ENCODE results near the gene ARHGAP26.
"Not testable (repeated sequence)": the region's sequence is repeated elsewhere in the genome, so short reads cannot be mapped to it uniquely, and the experiment has no call there.

The ARHGAP26 gene

DNA sequence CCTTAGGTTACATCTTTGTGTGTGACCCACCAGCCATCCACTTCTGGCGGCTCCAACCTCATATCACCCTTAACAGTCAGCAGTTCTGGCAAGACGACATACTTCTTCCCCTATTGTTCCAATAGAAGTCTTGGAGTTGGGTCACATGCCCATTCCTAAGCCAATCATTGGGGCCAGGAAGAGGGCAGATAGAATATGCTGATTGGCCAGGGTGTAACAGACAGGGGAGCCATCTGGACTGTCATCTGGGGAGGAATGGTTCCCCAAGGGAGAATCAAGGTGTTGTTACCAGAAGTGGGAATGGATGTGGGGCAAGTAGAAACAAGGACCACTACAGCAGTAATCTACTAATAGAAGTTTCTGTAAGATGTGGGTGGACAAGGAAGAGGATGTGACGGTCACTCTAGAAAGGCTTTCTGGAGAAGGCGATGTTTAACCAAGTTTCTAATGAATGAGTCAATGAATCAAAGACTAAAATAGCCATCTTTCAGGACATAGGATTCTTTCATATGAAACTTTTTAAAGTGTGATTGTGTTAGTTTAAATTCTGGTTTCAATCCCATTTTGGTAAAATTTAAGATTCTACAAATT lies 200.4 kb downstream of the ARHGAP26 start:
- no peak for DNase-seq

DNA sequence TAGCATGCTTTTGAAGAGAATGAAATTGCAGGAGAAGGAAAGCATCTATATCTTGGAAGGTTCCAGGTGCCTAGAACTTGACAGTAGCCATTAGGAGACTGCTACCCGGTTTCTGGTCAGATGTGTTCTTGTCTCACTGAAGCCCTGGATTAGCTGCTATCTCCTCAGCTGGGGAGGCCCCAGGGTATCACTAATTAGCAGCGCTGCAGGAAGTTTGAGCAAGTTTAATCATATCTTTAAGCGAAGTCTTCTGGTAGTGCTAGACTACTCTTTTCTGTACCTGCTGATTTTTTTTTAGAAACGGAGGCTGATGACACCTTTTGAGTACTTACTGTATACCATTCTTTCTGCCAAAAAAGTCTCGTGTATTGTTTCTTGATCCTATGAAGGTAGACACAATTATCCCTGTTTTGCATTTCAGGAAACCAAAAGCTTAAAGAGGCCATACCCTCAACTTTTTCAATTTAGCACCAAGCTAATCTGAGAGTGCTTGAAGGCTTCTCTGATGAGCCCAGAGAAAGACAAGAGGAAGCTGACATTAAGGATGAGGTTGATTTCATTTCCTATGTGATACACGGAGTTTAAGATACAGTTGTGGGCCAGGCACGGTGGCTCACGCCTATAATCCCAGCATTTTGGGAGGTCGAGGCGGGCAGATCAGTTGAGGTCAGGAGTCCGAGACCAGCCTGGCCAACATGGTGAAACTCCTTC lies 201.3 kb downstream of the ARHGAP26 start:
- no peak for DNase-seq

DNA sequence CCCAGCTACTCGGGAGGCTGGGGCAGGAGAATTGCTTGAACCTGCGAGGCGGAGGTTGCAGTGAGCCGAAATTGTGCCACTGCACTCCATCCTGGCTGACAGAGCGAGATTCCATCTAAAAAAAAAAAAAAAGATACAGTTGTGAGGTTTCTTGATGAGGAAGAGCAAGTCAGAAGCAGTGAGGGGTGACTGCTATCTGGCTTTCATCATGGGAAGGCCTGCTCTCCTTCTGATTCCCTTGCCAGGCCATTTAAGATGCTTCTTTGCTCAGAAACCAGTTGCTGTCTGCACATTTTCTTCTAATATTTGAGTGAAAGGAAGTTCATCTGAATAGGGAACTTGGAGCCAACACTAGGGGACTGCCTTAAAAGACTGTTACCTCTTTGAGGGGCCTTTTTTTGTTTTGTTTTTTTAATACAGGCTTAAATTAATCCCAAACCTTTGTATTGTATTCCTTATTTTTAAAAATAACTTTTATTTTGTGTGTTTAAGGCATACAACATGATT lies 201.9 kb downstream of the ARHGAP26 start:
- no peak for DNase-seq

DNA sequence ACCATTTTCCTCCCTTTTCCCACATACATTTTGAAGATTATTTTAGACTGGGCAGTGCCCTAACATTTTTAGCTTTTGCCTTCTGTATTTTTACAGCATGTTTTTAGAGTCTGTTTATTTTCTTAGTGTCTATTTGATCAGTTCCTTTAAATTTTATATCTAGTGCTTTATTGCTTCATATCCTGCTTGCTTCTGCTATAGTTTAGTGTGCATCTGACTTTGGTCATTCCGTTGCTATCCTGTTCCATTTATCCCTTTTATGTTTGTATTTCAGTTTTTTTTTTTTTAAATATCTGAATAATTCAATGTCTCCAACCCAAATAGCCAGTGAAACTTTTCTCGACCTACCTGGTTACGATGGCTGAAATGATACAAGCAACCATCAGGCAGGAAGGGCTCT lies 203.8 kb downstream of the ARHGAP26 start:
- DNase-seq, result no peak

DNA sequence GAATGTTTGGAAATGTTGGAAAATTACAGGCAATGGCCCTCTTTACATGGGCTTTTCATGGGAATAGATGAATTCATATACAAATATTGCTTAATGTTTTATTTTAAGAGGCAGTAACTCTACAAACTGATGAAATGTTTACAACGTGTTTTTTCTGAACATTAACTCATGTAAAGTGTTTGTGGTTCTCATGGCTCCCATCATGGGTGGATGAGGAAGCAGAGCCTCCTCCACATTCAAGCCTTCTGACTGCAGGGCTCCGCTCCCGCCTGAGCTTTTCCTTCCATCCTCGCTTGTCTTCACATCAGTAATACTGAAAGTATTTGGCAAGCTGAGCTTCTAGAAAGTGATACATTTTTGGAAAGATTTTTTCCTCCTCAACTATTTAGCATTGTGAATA lies 204.2 kb downstream of the ARHGAP26 start:
- DNase-seq, result no peak

DNA sequence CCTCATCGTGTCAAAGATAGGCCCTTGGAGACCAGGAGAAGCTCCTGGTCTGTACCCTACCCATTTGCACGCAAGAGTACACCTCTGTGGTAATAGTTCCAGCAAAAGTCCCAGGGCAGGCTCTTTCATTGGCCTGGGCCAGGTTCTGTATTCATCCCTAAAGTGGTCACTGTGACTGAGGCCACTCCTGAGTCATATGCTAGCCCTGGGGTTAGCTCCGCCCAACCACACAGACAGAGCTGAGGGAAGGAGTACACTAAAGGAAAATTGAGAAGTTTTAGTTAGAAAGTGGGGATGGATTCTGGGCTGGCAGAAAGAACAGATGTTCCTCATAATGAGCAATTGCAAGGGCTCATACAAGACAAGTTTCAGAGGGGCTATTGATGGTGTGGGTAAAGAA lies 206.7 kb downstream of the ARHGAP26 start:
- DNase-seq, result no peak

DNA sequence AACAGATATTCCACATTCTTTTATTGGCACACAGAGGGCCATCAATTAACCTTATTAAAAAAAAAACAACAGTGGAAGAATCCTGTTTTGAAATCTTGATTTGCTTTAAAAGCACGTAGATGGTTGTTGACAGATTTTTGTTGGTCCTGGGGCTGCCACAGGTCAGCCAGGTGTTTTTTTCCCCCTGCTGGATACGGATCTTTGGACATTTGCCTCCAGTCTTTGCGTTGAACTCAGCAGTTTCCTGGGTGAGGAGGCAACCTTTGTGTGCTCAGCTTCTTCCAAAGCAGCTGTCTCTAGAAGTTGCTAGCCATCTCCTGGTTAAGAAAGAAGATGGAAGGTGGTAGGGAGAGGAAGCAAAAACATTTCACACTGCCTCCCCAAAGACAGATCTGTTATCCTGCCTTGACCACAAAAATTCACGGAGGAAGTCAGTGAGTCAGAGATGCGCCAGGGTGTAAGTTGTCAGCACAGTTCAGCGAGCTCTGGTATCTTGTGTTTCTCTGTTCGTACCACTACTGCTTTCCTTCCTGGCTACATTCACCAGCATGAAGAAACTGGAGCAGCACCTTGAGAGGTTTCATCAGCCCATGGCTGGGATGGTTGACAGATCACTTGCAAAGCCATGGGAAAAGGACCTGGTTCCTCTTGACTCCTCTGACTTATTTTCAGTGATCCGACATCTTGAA lies 207.3 kb downstream of the ARHGAP26 start:
- DNase-seq, result no peak

DNA sequence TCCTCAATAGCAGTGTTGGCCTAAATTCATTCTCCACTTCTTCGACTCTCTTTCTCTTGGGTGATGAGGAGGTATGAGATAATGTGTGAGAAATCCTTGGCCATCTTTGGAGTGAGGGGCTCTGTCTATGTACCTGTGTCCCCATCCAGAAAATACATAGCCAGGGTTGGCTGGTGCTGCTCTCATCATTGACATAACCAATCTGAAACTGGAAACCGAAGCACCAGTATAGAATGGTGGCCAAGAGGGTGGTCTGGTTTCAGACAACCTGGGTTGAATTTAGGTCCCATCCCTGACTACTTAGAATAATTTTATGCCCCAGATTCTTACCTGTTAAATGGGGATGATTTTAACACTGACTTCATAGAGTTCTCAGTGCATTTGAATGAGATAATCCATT lies 208.1 kb downstream of the ARHGAP26 start:
- no peak for DNase-seq

DNA sequence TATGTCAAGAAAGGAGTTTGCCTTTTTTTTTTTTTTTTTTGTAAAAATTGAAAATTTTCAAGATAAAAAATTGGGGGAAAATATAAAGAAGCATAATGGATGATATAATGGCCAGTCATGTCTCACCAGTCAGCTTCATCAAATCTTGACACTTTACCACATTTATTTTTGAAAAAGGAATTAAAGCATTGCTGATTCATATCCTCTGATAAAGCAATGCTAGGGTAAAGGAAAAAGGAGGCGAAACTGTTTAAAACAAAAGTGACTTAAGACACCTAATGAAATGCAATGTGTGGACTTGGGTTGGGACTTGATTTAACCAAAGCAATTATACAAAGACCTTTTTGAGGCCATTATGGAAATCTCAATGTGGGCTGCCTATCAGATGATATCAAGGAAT lies 208.5 kb downstream of the ARHGAP26 start:
- no peak for DNase-seq

DNA sequence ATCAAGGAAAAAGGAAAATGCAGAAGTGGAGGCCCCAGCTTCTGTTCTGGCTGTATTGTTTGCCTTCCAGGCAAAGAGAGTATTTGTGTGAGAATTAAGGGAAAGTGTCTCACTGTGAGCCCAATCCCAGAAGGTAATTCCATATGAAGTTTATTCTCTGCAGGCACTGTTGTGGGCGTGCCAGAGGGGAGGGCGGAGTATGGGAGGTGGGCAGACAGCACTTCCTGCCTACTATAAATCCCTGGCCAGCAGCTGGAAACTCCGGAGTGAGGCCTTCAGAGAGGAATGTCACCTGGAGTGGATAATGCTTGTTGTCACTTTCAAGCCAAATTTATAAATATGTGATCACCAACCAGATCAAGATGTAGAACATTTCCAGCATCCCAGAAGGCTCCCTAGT lies 209.5 kb downstream of the ARHGAP26 start:
- no peak for DNase-seq

DNA sequence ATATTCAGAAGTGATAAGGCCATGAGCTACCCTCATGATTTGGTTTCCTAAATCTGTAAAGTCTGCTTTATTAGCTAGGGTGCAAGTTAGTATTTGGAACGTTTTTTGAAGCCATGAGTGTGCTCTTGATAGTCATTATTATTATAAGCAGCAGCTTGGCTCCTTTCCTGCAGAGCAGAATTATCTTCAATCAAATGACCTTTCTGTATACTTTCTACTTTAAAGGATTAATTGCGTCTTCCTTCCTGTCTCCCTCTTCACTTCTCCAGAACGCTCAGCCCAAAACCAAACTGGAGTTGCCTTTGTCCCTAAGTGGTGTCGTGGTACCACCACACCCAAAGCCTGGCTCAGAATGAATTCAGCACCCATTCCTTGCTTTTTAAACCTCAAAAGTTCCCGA lies 211.3 kb downstream of the ARHGAP26 start:
- no peak for DNase-seq

DNA sequence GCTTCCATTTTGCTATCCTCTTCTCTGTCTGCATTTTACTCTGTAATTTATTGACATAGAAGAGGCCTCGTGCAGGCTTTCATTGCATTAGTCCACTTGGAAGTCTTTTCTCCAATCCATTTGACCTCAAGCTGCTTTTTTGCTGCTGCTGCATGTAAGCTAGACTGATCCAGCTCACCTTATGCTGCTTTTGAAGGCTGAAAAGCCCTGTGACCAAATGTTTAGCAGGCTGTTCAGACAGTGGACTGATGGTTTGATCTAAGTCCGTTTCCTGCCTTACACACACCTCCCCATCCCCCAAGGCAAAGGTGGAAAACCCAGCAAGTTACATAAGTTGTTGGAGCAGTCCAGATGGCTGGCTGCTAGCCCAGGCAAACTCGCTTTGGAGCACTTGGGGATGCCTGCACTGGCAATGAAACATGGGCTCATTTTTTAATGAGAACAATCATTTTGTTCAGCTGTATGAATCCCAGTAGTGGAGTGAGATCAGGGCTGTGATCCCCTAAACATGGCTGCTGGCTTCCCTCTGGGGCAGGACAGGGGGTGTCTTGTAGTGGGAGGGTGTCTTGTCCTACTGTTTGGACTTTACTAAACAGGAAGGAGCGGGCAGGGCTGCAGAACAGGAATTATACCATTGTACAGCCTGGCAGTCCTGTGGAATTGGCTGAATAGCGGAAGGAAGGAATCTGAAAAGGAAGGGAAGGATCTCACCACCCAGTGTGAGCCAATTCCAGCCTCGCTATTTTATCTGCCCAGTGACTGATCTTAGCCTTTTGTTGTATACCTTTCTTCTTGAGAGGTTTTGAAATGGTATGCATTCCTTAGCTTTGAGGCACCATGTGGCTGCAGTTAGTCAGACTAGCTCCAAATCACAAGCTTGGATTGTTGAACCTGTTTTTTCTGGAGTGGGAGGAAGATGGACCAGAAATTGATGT lies 212.0 kb downstream of the ARHGAP26 start:
- no peak for DNase-seq

DNA sequence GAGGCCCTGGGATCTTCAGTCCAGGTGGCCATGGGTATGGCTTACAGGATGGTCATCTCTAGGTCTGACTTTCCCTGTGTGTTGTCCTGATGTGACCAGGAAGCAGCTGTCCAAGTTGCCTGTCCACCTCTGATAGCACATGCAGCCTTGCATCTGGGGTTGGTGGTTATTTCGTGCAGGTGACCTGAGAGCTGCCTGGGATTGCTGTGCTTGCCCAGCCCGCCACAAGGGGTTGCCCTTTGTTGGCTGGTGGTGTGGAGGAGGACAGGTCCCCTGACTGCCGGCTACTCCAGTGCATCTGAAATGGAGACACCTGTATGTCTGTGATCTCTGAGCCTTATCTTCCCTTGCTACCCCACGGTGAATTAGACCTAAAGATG lies 212.6 kb downstream of the ARHGAP26 start:
- no peak for DNase-seq

DNA sequence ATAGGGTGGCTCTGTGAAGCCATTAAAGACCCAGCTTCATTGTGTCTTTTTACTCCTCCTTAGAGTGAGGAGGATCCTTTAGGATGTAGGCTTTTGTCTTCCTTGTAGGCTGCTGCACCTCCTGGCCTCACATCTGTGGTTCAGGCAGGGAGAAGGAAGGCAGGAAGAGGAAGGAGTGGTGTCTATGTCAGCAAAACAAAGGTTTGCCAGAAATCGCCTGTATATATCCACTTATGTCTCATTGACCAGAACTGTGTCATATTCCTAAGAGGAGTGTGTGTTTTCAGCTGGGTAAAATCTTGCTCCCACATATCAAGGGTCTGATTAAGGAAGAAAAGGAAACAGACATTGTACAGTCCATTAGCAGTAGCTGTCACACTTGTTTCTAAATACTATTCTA lies 213.8 kb downstream of the ARHGAP26 start:
- no peak for DNase-seq

DNA sequence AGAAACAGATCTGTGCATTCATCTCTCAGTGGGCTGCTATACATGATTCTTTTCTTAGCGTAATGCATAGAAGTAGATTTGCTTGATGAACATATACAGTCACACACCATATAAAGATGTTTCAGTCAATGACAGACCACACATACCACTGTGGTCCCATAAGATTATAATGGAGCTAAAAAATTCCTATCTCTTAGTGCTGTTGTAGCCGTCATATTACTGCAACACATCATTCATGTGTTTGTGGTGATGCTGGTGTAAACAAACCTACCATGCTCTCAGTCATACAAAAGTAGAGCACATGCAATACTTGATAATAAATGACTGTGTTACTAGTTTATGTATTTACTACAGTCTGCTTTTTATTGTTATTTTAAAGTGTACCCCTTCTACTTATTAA lies 214.3 kb downstream of the ARHGAP26 start:
- no peak for DNase-seq

DNA sequence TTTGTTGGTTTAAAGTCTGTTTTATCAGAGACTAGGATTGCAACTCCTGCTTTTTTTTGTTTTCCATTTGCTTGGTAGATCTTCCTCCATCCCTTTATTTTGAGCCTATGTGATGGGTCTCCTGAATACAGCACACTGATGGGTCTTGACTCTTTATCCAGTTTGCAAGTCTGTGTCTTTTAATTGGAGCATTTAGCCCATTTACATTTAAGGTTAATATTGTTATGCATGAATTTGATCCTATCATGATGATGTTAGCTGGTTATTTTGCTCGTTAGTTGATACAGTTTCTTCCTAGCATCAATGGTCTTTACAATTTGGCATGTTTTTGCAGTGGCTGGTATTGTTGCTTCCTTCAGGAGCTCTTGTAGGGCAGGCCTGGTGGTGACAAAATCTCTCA lies 219.1 kb downstream of the ARHGAP26 start:
- DNase-seq, result not testable (repeated sequence)

DNA sequence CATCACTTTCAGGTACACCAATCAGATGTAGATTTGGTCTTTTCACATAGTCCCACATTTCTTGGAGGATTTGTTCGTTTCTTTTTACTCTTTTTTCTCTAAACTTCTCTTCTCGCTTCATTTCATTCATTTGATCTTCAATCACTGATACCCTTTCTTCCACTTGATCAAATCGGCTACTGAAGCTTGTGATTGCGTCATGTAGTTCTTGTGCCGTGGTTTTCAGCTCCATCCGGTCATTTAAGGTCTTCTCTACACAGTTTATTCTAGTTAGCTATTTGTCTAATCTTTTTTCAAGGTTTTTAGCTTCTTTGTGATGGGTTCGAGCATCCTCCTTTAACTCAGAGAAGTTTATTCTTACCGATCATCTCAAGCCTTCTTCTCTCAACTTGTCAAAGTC lies 219.9 kb downstream of the ARHGAP26 start:
- not testable (repeated sequence) for DNase-seq

DNA sequence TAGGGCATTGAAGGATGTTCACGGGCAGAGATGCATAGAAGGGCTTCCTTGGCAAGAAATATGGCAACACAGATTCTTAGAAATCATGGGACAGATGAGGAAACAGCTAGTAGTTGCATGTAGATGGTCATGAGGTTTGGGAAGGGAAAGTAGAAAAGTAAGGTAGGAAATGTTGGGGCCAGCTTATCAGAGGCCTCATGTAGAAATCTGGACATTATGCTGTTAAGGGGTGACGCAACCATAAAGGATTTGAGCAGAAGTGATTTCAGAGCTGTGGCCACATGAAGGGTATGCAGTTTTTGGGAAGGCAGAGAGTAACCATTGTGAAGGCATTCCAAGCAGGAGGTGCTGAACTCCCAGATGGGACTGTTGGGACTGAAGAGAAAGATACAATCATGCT lies 224.0 kb downstream of the ARHGAP26 start:
- no peak for DNase-seq

DNA sequence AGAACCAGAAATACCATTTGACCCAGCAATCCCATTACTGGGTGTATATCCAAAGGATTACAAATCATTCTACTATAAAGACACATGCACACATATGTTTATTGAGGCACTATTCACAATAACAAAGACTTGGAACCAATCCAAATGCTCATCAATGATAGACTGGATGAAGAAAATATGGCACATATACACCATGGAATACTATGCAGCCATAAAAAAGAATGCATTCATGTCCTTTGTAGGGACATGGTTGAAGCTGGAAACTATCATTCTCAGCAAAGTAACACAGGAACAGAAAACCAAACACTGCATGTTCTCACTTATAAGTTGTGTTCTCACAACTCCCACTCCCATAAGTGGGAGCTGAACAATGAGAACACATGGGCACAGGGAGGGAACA lies 225.4 kb downstream of the ARHGAP26 start:
- not testable (repeated sequence) for DNase-seq

DNA sequence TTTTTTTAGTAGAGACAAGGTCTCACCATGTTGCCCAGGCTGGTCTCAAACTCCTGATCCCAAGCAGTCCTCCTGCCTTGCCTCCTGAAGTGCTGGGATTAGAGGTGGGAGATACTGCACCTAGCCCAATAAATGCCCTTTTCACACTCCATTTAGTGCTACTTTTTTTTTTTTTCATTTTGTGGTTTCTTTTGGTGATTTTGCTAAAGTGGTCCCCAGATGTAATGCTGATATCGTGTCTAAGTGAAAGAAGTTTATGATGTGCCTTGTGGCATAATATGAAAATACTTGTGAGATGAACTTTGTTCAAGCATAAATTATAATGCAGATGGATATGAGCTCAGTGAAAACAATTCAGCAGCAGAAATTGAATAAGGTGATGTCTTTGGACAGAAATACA lies 227.4 kb downstream of the ARHGAP26 start:
- DNase-seq, result no peak

DNA sequence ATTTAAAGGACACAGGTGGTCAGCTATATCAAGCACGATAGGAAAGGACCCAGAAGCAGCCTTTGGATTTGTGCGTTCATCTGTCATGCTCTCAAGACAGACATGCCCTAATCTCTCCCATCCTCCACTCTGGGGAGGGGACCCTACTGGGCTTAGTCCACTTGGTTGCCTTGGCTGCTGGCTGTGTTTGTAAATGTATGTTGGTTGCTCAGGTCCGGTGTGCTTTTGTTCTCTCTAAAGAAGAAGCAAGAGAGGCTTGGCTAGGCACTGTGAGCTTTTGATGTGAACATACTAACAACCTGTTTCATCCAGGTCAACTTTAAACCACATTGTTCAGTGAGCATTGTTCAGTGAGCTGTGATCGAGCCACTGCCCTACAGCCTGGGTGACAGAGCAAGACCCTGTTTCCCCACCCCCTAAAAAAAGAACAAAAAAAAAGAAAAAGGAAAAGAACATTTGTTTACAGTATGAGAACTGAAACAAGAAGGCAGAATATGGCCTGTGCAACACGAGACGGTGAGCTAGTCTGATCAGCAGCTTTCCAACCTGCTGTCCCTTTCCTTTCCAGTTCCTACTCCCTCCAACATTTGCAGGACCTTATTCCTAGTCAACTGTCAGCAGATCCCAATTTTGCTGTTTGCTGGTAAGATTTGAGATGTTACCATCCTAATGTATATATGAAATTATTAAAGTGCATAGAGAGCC lies 228.3 kb downstream of the ARHGAP26 start:
- no peak for DNase-seq

DNA sequence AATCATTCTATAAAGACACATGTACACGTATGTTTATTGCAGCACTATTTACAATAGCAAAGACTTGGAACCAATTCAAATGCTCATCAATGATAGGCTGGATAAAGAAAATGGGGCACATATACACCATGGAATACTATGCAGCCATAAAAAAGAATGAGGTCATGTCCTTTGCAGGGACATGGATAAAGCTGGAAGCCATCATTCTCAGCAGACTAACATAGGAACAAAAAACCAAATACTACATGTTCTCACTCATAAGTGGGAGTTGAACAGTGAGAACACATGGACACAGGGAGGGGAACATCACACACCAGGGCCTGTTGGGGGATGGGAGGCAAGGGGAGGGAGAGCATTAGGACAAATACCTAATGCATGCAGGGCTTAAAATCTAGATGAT lies 230.4 kb downstream of the ARHGAP26 start:
- not testable (repeated sequence) for DNase-seq
